Erythroblast (primary cell): ENCODE measurements around the gene CRYBA2.

Source experiments
- GATA1 ChIP-seq: IDR thresholded peaks from 2 replicates; pipeline ENCODE4 v1.6.1; 2011; ENCODE audit warnings: low read depth, mild to moderate bottlenecking, control low read depth, low read length, moderate library complexity
- POLR2A ChIP-seq: IDR thresholded peaks from 2 replicates; pipeline ENCODE4 v1.6.1; 2011; ENCODE audit warnings: mild to moderate bottlenecking, low read length

DNA sequence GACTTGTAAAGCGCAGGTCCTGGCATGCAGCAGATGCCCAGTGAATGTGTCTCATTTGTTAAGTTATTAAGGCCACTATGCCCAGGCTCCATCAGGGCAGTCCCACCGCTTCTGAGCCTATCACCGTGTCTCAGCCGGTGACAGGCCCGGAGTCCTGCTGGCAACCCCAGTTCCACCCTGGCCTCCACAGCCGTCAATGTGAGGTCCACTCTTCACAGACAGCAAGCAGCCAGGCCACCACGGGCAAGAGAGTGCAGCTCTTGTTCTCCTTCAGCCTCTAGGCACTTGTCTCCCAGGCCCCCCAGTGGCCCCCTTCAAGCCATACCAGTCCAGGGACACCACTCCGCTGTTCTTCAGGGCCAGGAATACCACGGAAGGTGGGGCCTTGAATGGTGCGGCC, 25.5 kb upstream of the CRYBA2 start:
- TF ChIP-seq POLR2A: no peak
- TF ChIP-seq GATA1: no peak
